Measurements from ENCODE around the gene STX5. TPM values are rescaled to one million over a fixed set of nuclear protein-coding genes. Genes with fewer than 3 reads are reported as not detected.

Gene STX5
- total and polyA plus RNA-seq, 9 of the 15 experiments (the other 6 are each of a cell fraction or from before 2014, with no cell fraction given), result 2.8 to 28.6 (median 23.7) TPM

GRCh38 chr11:62771144-62772021 lies 60.5 kb downstream of the STX5 start, which contains the start of gene TAF6L (continued):
- TF ChIP-seq ZFX (CRISPR knock-in tag; IDR thresholded peaks at IDR 0.05) (peak; percentile 74), FOXA1 (IDR thresholded peaks at IDR 0.05; ENCODE audit: borderline replicate concordance) (no peak), ZNF668 (CRISPR knock-in tag; IDR thresholded peaks at IDR 0.05) (no peak), CHD4 (IDR thresholded peaks at IDR 0.05; ENCODE audit: insufficient read depth, insufficient replicate concordance, low read depth, low read length, poor library complexity, severe bottlenecking) (peak; percentile 84), CGGBP1 (CRISPR knock-in tag; IDR thresholded peaks at IDR 0.05) (no peak), ZNF12 (CRISPR knock-in tag; IDR thresholded peaks at IDR 0.05) (no peak), PCBP1 (IDR thresholded peaks at IDR 0.05; ENCODE audit: low read depth, low read length, poor library complexity, severe bottlenecking) (peak; percentile 92), SMARCE1 (IDR thresholded peaks at IDR 0.05) (no peak), ZNF830 (CRISPR knock-in tag; IDR thresholded peaks at IDR 0.05) (no peak), ZNF165 (CRISPR knock-in tag; IDR thresholded peaks at IDR 0.05; ENCODE audit: borderline replicate concordance) (no peak), PHF8 (IDR thresholded peaks at IDR 0.05; ENCODE audit: borderline replicate concordance, low read length) (peak; percentile 80; the same call in 1 of the 2 replicates), KLF1 (tag; IDR thresholded peaks at IDR 0.05) (no peak), SPI1 (IDR thresholded peaks at IDR 0.05; ENCODE audit: borderline replicate concordance, low read depth, low read length) (no peak), ZNF41 (CRISPR knock-in tag; conservative IDR thresholded peaks at IDR 0.05) (no peak), NCOA6 (IDR thresholded peaks at IDR 0.05) (no peak), PHF20 (IDR thresholded peaks at IDR 0.05; ENCODE audit: partially characterized antibody) (peak; percentile 32), SAP30 (IDR thresholded peaks at IDR 0.05; ENCODE audit: borderline replicate concordance, insufficient read depth, low read depth, low read length, poor library complexity, severe bottlenecking) (no peak), ZNF699 (CRISPR knock-in tag; IDR thresholded peaks at IDR 0.05; ENCODE audit: insufficient replicate concordance) (no peak), DIDO1 (tag; IDR thresholded peaks at IDR 0.05; ENCODE audit: low read depth) (no peak), ZNF224 (CRISPR knock-in tag; IDR thresholded peaks at IDR 0.05) (no peak), ZNF561 (CRISPR knock-in tag; conservative IDR thresholded peaks at IDR 0.05) (no peak), SMAD3 (CRISPR knock-in tag; conservative IDR thresholded peaks at IDR 0.05) (0 out of 2 replicates have a peak, but pooled peaks have one; percentile 53), SP2 (IDR thresholded peaks at IDR 0.05; ENCODE audit: extremely low read depth, low read depth, low read length, poor library complexity, severe bottlenecking) (no peak), NFXL1 (CRISPR knock-in tag; IDR thresholded peaks at IDR 0.05) (no peak), PREB (CRISPR knock-in tag; IDR thresholded peaks at IDR 0.05) (no peak), POU5F1 (IDR thresholded peaks at IDR 0.05; ENCODE audit: borderline replicate concordance, low read depth, low read length, partially characterized antibody) (no peak), NFIC (IDR thresholded peaks at IDR 0.05) (no peak), ZNF174 (CRISPR knock-in tag; IDR thresholded peaks at IDR 0.05) (no peak), MXI1 (IDR thresholded peaks at IDR 0.05; ENCODE audit: low read depth, low read length) (no peak)

Data from K562 (cell line).